ENCODE results near the gene BCL11B. TPM values are rescaled to one million over a fixed set of nuclear protein-coding genes. Genes with fewer than 3 reads are reported as not detected.
A peak's percentile ranks its signal among the peaks of the same experiment; 100 is the strongest.

BCL11B gene
- total and polyA plus RNA-seq, 11 donors = 0.04 to 2.1 (median 0.15) TPM; not detected in 3

DNA sequence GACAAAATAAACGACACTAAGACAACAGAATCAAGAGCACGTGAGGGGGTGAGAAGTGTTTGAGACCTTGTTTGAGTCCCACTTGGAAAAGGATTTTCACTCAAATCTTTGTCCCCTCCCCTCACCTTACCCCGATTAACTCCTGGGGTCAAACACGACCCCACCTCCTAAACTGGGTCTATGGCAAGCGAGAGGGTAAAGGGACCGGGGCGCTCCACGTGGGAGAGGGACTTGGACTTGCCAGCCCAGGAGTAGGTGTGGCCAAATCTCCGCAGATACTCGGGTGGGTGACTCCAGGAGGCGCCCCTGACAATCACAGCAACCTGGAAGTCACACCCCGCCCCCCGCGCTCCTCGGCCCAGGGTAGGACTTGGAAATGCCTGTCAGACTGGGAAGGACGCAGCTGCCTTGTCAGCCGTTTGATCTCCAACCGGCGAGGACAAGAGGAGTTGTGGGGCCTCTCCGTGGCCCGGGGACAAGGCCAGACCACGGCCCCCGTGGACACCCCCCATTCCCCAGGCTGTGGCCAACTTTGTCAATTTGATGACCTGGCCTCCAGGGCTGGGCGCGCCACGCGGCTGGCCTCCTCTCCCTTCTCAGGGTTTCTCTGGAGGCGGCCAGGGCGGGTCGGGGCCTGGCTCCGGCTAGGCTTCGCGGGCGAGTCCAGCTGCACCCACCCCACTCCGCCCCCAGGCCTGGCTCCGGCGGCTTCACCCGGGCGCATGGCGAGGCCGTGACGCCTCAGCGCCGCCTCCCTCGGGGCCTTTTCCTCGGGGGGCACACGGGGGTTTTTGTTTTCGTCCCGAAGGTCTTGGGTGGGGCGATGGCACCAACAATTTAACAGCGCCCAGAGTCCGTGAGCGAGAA is 1.1 kb upstream of the BCL11B start:
- TF ChIP-seq, protein P1, sequence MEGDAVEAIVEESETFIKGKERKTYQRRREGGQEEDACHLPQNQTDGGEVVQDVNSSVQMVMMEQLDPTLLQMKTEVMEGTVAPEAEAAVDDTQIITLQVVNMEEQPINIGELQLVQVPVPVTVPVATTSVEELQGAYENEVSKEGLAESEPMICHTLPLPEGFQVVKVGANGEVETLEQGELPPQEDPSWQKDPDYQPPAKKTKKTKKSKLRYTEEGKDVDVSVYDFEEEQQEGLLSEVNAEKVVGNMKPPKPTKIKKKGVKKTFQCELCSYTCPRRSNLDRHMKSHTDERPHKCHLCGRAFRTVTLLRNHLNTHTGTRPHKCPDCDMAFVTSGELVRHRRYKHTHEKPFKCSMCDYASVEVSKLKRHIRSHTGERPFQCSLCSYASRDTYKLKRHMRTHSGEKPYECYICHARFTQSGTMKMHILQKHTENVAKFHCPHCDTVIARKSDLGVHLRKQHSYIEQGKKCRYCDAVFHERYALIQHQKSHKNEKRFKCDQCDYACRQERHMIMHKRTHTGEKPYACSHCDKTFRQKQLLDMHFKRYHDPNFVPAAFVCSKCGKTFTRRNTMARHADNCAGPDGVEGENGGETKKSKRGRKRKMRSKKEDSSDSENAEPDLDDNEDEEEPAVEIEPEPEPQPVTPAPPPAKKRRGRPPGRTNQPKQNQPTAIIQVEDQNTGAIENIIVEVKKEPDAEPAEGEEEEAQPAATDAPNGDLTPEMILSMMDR (IDR thresholded peaks at IDR 0.05) = no peak
- TF ChIP-seq POLR2A (IDR thresholded peaks at IDR 0.05) = no peak
- Histone ChIP-seq H3K27me3 (peaks cover 29 to 84% (median 63%) of the 10 kb centered on the region in 9 donors), H3K36me3 (no peaks in the 10 kb centered on the region), H3K4me1 (peaks cover 6 to 55% (median 27%) of the 10 kb centered on the region in 12 donors), H3K27ac (peak overlapping the region in 1 of 12 donors; percentile 15), H3K4me3 (peak overlapping the region in 10 of 12 donors; percentile 14 to 61 (median 34)), H3K9me3 (no peaks in the 10 kb centered on the region)
- intact Hi-C loops (cut with DNase I) = no loop called here
- peak in 1 of 4 donors; percentile 21 for ATAC-seq
- no peak for DNase-seq
- 1 to 2% (median 2%) methylated on average over 41 to 53 of the region's 53 CpGs for WGBS, 4 donors

DNA sequence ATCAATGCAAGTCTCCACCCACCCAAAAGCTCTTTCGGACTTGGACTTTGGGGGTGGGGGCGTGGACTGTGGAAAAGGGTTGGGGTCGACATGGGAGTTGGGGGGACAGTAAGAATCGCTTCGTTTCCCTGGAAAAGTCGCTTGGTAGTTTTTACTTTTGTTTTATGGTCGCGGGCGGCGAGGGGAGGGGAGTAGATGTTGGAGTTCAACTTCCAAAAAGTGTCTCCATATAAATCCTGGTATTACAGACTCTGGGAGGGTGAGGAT is 568 bp upstream of the BCL11B start:
- H3K27me3 ChIP-seq = peaks cover 32 to 89% (median 69%) of the 10 kb centered on the region in 9 donors
- 1 to 3% (median 1%) methylated on average over 10 of the region's 10 CpGs for WGBS, 4 donors

DNA sequence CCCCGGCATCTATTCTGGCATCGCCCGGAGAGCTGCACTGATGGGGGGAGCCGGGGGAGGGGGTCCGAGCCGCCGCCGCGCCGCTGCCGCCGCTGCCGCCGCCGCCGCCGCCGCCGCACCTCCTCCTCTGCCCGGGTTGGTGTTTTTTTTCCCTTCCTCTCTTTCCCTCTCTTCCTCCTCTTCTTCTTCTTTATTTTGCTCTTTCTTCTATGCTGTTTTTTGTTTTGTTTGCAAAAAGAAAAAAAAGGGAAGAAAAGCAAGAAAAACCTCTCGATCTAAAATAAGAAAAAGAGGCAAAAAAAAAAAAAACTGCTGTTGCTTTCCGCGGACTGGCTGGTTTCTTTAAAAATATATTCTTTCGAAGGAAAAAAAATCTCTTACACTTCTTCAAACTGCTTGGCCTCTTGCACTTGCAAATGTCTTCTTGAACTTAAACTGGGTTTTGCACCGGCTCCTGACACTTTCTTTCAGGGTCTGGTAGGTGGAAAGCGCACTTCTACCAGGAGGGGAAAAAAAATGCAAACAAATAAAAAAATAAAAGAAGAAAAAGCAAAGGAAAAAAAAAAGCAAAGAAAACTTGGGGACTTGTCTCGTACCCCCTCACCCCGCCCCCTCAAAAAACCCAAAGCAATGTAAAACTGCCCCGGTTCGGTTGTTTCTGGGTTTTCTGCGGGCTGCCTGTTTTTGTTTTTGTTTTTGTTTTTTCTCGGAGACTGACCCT is 616 bp downstream of the BCL11B start:
- Histone ChIP-seq H3K9me3 (no peaks in the 10 kb centered on the region), H3K4me1 (peaks cover 6 to 56% (median 27%) of the 10 kb centered on the region in 12 donors), H3K4me3 (peak overlapping the region; percentile 20 to 61 (median 44)), H3K27ac (peak overlapping the region in 1 of 12 donors; percentile 64), H3K27me3 (peaks cover 32 to 94% (median 80%) of the 10 kb centered on the region in 9 donors), H3K36me3 (no peaks in the 10 kb centered on the region)
- ATAC-seq (no peak), DNase-seq (no peak)
- TF ChIP-seq POLR2A (IDR thresholded peaks at IDR 0.05) = no peak
- TF ChIP-seq, protein P1 (IDR thresholded peaks at IDR 0.05) = no peak
- intact Hi-C loops (cut with DNase I) = no loop called here
- WGBS, 4 donors = 1 to 2% (median 1%) methylated on average over 31 to 32 of the region's 32 CpGs

More for the DNA sequence above, 568 bp upstream of the BCL11B start:
- Histone ChIP-seq H3K36me3 (no peaks in the 10 kb centered on the region), H3K27ac (no peak overlapping the region), H3K4me1 (peaks cover 6 to 55% (median 27%) of the 10 kb centered on the region in 12 donors), H3K9me3 (no peaks in the 10 kb centered on the region), H3K4me3 (peak overlapping the region in 11 of 12 donors; percentile 15 to 61 (median 45))
- TF ChIP-seq POLR2A (IDR thresholded peaks at IDR 0.05) = no peak
- TF ChIP-seq, protein P1 (IDR thresholded peaks at IDR 0.05) = no peak
- intact Hi-C loops (cut with DNase I) = no loop called here
- DNase-seq (no peak), ATAC-seq (no peak)
